GM21529 (cell line): ENCODE results near the gene ADORA1.

Experiments
- ATAC-seq: cut with Tn5 transposase; IDR thresholded peaks from one replicate; pipeline ENCODE4 v1.9.1; 2021; ENCODE audit not compliant: unreplicated experiment

The ADORA1 gene

GRCh38 chr1:203093754-203094410 is 33.6 kb upstream of the ADORA1 start:
- ATAC-seq = no peak

- no peak for ATAC-seq
These were observed 32.4 kb upstream of the ADORA1 start for GRCh38 chr1:203095061-203095690.

GRCh38 chr1:203096566-203096965 is 31.0 kb upstream of the ADORA1 start:
- ATAC-seq = no peak

- ATAC-seq = no peak
These were observed 30.5 kb upstream of the ADORA1 start for GRCh38 chr1:203097001-203097400.

- ATAC-seq = no peak
These were observed 29.1 kb upstream of the ADORA1 start for GRCh38 chr1:203098445-203098844.

- ATAC-seq = no peak
These were observed 28.5 kb upstream of the ADORA1 start for GRCh38 chr1:203098914-203099520.

GRCh38 chr1:203099805-203100515 is 27.6 kb upstream of the ADORA1 start:
- ATAC-seq = no peak

GRCh38 chr1:203100516-203100869 is 27.0 kb upstream of the ADORA1 start:
- ATAC-seq = no peak

GRCh38 chr1:203101813-203102634 is 25.5 kb upstream of the ADORA1 start:
- ATAC-seq = no peak

GRCh38 chr1:203103216-203103615 is 24.3 kb upstream of the ADORA1 start:
- no peak for ATAC-seq

GRCh38 chr1:203103829-203104495 is 23.6 kb upstream of the ADORA1 start:
- no peak for ATAC-seq

GRCh38 chr1:203104789-203105390 is 22.6 kb upstream of the ADORA1 start:
- ATAC-seq = no peak

- no peak for ATAC-seq
These were observed 15.1 kb upstream of the ADORA1 start for GRCh38 chr1:203112475-203112874.

- no peak for ATAC-seq
These were observed 14.2 kb upstream of the ADORA1 start for GRCh38 chr1:203113308-203113707.

- ATAC-seq = no peak
These were observed 13.3 kb upstream of the ADORA1 start for GRCh38 chr1:203114202-203114601.

- no peak for ATAC-seq
These were observed 11.3 kb upstream of the ADORA1 start for GRCh38 chr1:203116091-203116820.

GRCh38 chr1:203117611-203118575 is 9.6 kb upstream of the ADORA1 start:
- ATAC-seq = no peak
